Breast epithelium (tissue), 4 donors: ENCODE measurements around the gene SEPTIN8. TPM values are rescaled to one million over a fixed set of nuclear protein-coding genes. Genes with fewer than 3 reads are reported as not detected.

Experiments used
- DNase-seq, 2 donors: peaks; one replicate each; pipeline ENCODE4 v3.0.0-alpha.2; 2019; ENCODE audit warnings: low spot score in 2 of 2
- H3K27ac ChIP-seq, 2 donors: fragments of 200-600 bp; sonication (generic) in 1 of 2; one replicate each; pipeline ENCODE4 v1.5.1; 2016 to 2019; ENCODE audit warnings: mild to moderate bottlenecking in 1 of 2
- H3K27me3 ChIP-seq, 2 donors: fragments of 200-600 bp; sonication (generic) in 1 of 2; one replicate each; pipeline versions ENCODE4 v1.5.1 to v1.6.0; 2017 to 2019; ENCODE audit warnings: control low read depth in 1 of 2, mild to moderate bottlenecking in 1 of 2
- H3K36me3 ChIP-seq: fragments of 200-600 bp; one replicate; pipeline ENCODE4 v1.5.1; 2019
- H3K4me1 ChIP-seq, 2 donors: fragments of 200-600 bp; sonication (generic); one replicate each; pipeline ENCODE4 v1.5.1; 2016 to 2019; ENCODE audit warnings: control low read depth in 1 of 2
- H3K4me3 ChIP-seq, 3 donors: fragments of 200-600 bp; sonication (generic); 1 replicate in 2 of 3; 2 replicates in 1 of 3; pipeline ENCODE4 v1.5.1; 2016 to 2019; ENCODE audit warnings: mild to moderate bottlenecking in 3 of 3, moderate library complexity in 2 of 3
- H3K9me3 ChIP-seq, 2 donors: fragments of 200-600 bp; sonication (generic) in 1 of 2; one replicate each; pipeline ENCODE4 v1.5.1; 2016 to 2019; ENCODE audit warnings: control low read depth in 1 of 2
- POLR2A ChIP-seq: fragments of 450-650 bp; IDR thresholded peaks from one replicate; pipeline ENCODE4 v1.6.1; 2016; ENCODE audit warnings: antibody characterized with exemption, mild to moderate bottlenecking, moderate library complexity
- POLR2AphosphoS5 ChIP-seq, 3 donors: sonication (generic); formaldehyde crosslinking; IDR thresholded peaks; one replicate each; pipeline ENCODE4 v1.6.1; 2017; ENCODE audit warnings: antibody characterized with exemption in 3 of 3
- intact Hi-C: fragments of 100-400 bp; cut with DNase I; formaldehyde crosslinking; loops from one replicate; pipeline ENCODE4 v1.15.1; 2023; ENCODE audit warnings: low total_unique reads
- total RNA-seq, 3 donors: library from RNA; depleted of rRNA; stranded (reverse); fragments of >200 nt; gene quantifications; one replicate each; pipeline ENCODE4 v1.1.0, GENCODE V29; 2016
- TF ChIP-seq, protein P1 (sequence below), 3 donors: fragments of 450-650 bp; IDR thresholded peaks; one replicate each; pipeline ENCODE4 v1.5.1; 2016 to 2017; ENCODE audit warnings: antibody characterized with exemption in 3 of 3, mild to moderate bottlenecking in 3 of 3, moderate library complexity in 3 of 3

The SEPTIN8 gene
- total RNA-seq, 3 donors from 2014 or later, result 26.4 to 43.0 (median 40.0) TPM

DNA sequence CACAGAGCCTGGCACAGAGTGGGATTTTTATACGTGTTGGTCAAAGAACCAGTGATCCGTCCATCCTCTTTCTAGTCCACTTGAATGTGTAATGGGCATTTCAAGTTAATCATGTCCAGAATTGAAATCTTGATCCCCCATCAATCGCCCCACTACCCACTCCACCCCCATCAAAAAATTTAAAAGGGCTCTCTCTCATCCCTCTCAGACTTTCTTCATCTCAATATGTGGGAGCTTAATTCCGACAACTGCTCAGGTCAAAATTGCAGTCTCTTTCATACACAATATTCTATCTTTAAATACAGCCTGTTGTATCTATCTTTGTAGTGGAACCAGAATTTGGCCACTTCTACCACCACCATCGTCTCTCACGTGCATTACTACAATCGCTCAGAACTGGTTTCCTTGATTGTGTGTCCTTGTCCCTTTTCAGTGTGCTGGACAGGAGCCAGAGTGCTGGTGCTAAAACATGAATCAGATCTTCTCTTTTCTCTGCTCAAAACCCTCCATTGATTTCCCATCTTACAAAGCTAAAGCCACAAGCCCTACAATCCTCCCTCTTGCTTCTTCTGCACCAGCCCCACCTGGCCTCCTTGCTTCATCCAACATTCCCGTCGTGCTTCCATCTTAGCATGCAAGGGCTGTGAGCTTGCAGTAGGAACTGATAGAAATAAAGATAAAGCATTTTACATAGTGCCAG lies 38.9 kb downstream of the SEPTIN8 start:
- no peak for TF ChIP-seq POLR2A
- no peak for TF ChIP-seq POLR2AphosphoS5 (IDR thresholded peaks at IDR 0.05)
- TF ChIP-seq, protein P1, sequence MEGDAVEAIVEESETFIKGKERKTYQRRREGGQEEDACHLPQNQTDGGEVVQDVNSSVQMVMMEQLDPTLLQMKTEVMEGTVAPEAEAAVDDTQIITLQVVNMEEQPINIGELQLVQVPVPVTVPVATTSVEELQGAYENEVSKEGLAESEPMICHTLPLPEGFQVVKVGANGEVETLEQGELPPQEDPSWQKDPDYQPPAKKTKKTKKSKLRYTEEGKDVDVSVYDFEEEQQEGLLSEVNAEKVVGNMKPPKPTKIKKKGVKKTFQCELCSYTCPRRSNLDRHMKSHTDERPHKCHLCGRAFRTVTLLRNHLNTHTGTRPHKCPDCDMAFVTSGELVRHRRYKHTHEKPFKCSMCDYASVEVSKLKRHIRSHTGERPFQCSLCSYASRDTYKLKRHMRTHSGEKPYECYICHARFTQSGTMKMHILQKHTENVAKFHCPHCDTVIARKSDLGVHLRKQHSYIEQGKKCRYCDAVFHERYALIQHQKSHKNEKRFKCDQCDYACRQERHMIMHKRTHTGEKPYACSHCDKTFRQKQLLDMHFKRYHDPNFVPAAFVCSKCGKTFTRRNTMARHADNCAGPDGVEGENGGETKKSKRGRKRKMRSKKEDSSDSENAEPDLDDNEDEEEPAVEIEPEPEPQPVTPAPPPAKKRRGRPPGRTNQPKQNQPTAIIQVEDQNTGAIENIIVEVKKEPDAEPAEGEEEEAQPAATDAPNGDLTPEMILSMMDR (IDR thresholded peaks at IDR 0.05), result no peak
- no peak for DNase-seq
- peak overlapping the region in 2 of 3 donors; percentile 84 to 94 for H3K4me3 ChIP-seq
- H3K4me1 ChIP-seq, result no peaks in the 10 kb centered on the region
- no peaks in the 10 kb centered on the region for H3K9me3 ChIP-seq
- H3K36me3 ChIP-seq, result no peaks in the 10 kb centered on the region
- H3K27me3 ChIP-seq, result no peaks in the 10 kb centered on the region
- intact Hi-C loops, result no loop called here
- no peak overlapping the region for H3K27ac ChIP-seq

DNA sequence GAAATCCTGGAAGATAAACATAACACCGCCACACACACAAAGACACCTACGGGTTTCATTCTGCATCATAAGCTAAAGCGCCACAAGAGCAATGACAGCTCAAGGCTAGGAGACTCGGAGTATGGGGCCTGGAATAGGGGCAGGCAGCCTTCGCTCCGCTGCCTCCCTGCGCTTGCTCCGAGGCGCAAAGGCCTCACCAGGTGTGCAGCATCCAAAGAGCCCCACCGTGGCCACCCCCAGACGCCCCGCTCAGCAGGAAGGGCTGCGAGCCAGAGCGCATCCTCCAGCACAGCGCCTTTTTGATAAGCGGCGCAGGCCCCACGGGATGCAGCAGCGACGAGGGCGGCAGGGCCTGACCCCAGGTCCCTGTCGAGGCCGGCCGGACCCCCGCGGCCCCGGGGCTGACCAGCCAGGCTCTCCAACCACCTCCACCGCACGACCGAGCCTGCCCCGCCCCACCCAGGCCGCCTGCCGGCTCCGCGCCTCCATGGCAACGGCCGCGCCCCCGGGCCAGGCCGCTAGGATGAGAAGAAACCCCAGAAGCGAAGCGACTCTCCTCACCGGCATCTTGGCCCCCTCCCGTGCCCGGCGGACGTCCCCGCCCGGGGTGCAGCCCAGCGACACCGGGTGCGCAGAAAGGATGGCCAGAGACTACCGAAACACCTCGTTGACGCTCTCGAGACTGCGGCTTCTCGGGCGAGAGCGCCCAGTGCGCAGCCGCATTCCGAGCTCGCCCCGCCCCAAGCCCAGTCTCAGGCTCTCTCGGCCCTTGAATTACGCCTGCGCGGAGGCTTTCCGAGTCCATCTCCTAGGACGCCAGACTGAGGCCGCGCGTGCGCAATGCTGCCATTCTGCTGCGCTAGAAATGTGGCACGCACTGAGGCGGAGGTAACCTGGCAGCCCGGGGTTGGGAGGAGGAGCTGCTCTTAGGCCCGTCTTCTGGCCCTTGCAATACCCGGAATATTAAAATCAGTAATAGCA lies 39.9 kb downstream of the SEPTIN8 start, which contains the start of gene KIF3A:
KIF3A (minus strand) TSS at position 694 of the 981 bp plus-strand sequence; CDS start at position 567, 127 bp downstream.
- Histone ChIP-seq H3K4me3 (peak within 1 kb of the TSS; percentile 77 to 94 (median 84)), H3K4me1 (no peaks in the 10 kb centered on the region), H3K27me3 (no peaks in the 10 kb centered on the region), H3K9me3 (no peaks in the 10 kb centered on the region), H3K36me3 (no peaks in the 10 kb centered on the region), H3K27ac (peak within 1 kb of the TSS; percentile 81 to 86)
- DNase-seq, result peak; percentile 88 to 89
- intact Hi-C loops, result no loop called here
- TF ChIP-seq, protein P1 (IDR thresholded peaks at IDR 0.05), result peak; percentile 9 to 35 (median 31)
- TF ChIP-seq POLR2AphosphoS5 (IDR thresholded peaks at IDR 0.05) (peak; percentile 30 to 62 (median 57)), POLR2A (no peak)

- Histone ChIP-seq H3K4me3 (no peak overlapping the region), H3K36me3 (no peaks in the 10 kb centered on the region), H3K9me3 (no peaks in the 10 kb centered on the region), H3K27ac (no peak overlapping the region), H3K27me3 (no peaks in the 10 kb centered on the region), H3K4me1 (no peaks in the 10 kb centered on the region)
- DNase-seq, result no peak
- TF ChIP-seq, protein P1 (IDR thresholded peaks at IDR 0.05), result no peak
- TF ChIP-seq POLR2A (no peak), POLR2AphosphoS5 (IDR thresholded peaks at IDR 0.05) (no peak)
- intact Hi-C loops, result no loop called here
Measured at GRCh38 chr5:132734687-132735086, 42.4 kb downstream of the SEPTIN8 start.

DNA sequence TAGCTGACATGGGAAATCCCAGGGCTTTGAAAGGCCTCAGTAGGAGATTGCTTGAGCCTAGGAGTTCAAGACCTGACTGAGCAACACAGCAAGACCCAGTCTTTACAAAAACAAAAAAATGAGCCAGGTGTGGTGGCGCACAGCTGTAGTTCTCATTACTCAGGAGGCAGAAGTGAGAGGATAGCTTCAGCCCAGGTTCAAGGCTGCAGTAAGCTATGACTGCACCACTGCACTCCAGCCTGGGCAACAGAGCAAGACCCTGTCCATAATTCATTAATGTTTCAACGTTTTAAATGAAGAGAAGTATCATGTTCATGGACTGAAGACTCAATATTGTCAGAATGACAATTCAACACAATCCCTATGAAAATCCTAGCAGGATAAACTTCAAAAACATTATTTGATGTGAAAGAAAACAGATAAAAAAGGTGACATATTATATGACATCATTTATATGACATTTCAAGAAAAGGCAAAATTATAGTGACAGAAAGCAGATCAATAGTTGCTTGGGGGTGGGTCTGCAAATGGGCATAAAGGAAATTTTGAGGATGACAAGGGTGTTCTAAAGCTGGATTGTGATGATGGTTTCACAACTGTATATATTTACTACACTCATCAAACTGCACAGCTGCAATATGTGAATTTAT lies 43.4 kb downstream of the SEPTIN8 start:
- TF ChIP-seq POLR2AphosphoS5 (IDR thresholded peaks at IDR 0.05), result no peak
- TF ChIP-seq, protein P1 (IDR thresholded peaks at IDR 0.05), result no peak
- TF ChIP-seq POLR2A, result no peak
- no peaks in the 10 kb centered on the region for H3K9me3 ChIP-seq
- H3K4me1 ChIP-seq, result no peaks in the 10 kb centered on the region
- no peak overlapping the region for H3K4me3 ChIP-seq
- H3K27ac ChIP-seq, result no peak overlapping the region
- no peak for DNase-seq
- no peaks in the 10 kb centered on the region for H3K27me3 ChIP-seq
- H3K36me3 ChIP-seq, result no peaks in the 10 kb centered on the region
- intact Hi-C loops, result no loop called here
